HEK293 (cell line): ENCODE results near the gene METTL26.
A peak's percentile ranks its signal among the peaks of the same experiment; 100 is the strongest.

Source experiments
- BCL11B ChIP-seq: fragments of 450-650 bp; formaldehyde crosslinking; IDR thresholded peaks from 2 replicates; pipeline ENCODE4 v1.5.1; 2016; ENCODE audit warnings: low read depth, missing biosample characterization, missing genetic modification characterization
- BCL6B ChIP-seq: fragments of 450-650 bp; formaldehyde crosslinking; IDR thresholded peaks from 2 replicates; pipeline ENCODE4 v1.5.1; 2017; ENCODE audit warnings: missing biosample characterization, missing genetic modification characterization
- GFI1B ChIP-seq: fragments of 450-650 bp; formaldehyde crosslinking; IDR thresholded peaks from 2 replicates; pipeline ENCODE4 v1.5.1; 2016; ENCODE audit warnings: missing biosample characterization, missing genetic modification characterization
- RBAK ChIP-seq: fragments of 450-650 bp; formaldehyde crosslinking; IDR thresholded peaks from 2 replicates; pipeline ENCODE4 v1.5.1; 2016; ENCODE audit warnings: missing biosample characterization, missing genetic modification characterization
- SALL2 ChIP-seq: fragments of 450-650 bp; formaldehyde crosslinking; IDR thresholded peaks from 2 replicates; pipeline ENCODE4 v1.5.0; 2017; ENCODE audit warnings: missing biosample characterization, mild to moderate bottlenecking, missing genetic modification characterization, borderline replicate concordance
- SCRT2 ChIP-seq: fragments of 450-650 bp; formaldehyde crosslinking; IDR thresholded peaks from 2 replicates; pipeline ENCODE4 v1.5.1; 2016; ENCODE audit warnings: missing biosample characterization, missing genetic modification characterization
- ZBTB10 ChIP-seq: fragments of 450-650 bp; formaldehyde crosslinking; IDR thresholded peaks from 2 replicates; pipeline ENCODE4 v1.5.1; 2016; ENCODE audit warnings: missing biosample characterization, missing genetic modification characterization
- ZBTB20 ChIP-seq: fragments of 450-650 bp; formaldehyde crosslinking; IDR thresholded peaks from 2 replicates; pipeline ENCODE4 v1.5.1; 2016; ENCODE audit warnings: missing biosample characterization, missing genetic modification characterization
- ZIC2 ChIP-seq: fragments of 450-650 bp; formaldehyde crosslinking; IDR thresholded peaks from 2 replicates; pipeline ENCODE4 v1.5.1; 2016; ENCODE audit warnings: missing biosample characterization, missing genetic modification characterization
- ZNF121 ChIP-seq: fragments of 450-650 bp; formaldehyde crosslinking; IDR thresholded peaks from 2 replicates; pipeline ENCODE4 v1.5.1; 2016; ENCODE audit warnings: missing biosample characterization, missing genetic modification characterization
- ZNF138 ChIP-seq: fragments of 450-650 bp; formaldehyde crosslinking; IDR thresholded peaks from 2 replicates; pipeline ENCODE4 v1.5.1; 2016; ENCODE audit warnings: missing biosample characterization, missing genetic modification characterization, borderline replicate concordance
- ZNF146 ChIP-seq: fragments of 450-650 bp; formaldehyde crosslinking; IDR thresholded peaks from 2 replicates; pipeline ENCODE4 v1.5.1; 2016; ENCODE audit warnings: missing biosample characterization, missing genetic modification characterization
- ZNF169 ChIP-seq: fragments of 450-650 bp; formaldehyde crosslinking; IDR thresholded peaks from 2 replicates; pipeline ENCODE4 v1.5.1; 2016; ENCODE audit warnings: missing biosample characterization, missing genetic modification characterization
- ZNF2 ChIP-seq: fragments of 450-650 bp; formaldehyde crosslinking; IDR thresholded peaks from 2 replicates; pipeline ENCODE4 v1.5.1; 2016; ENCODE audit warnings: missing biosample characterization, missing genetic modification characterization
- ZNF221 ChIP-seq: fragments of 450-650 bp; formaldehyde crosslinking; IDR thresholded peaks from 2 replicates; pipeline ENCODE4 v1.5.1; 2017; ENCODE audit warnings: missing biosample characterization, missing genetic modification characterization, borderline replicate concordance
- ZNF311 ChIP-seq: fragments of 450-650 bp; formaldehyde crosslinking; IDR thresholded peaks from 2 replicates; pipeline ENCODE4 v1.5.1; 2017; ENCODE audit warnings: missing biosample characterization, missing genetic modification characterization, borderline replicate concordance
- ZNF366 ChIP-seq: fragments of 450-650 bp; formaldehyde crosslinking; conservative IDR thresholded peaks from 2 replicates; pipeline ENCODE4 v1.5.1; 2016; ENCODE audit warnings: missing biosample characterization, missing genetic modification characterization
- ZNF391 ChIP-seq: fragments of 450-650 bp; formaldehyde crosslinking; IDR thresholded peaks from 2 replicates; pipeline ENCODE4 v1.5.1; 2016; ENCODE audit warnings: low read depth, missing biosample characterization, missing genetic modification characterization, borderline replicate concordance
- ZNF416 ChIP-seq: fragments of 450-650 bp; formaldehyde crosslinking; IDR thresholded peaks from 2 replicates; pipeline ENCODE4 v1.5.1; 2016; ENCODE audit warnings: missing biosample characterization, missing genetic modification characterization
- ZNF518A ChIP-seq: fragments of 450-650 bp; formaldehyde crosslinking; conservative IDR thresholded peaks from 2 replicates; pipeline ENCODE4 v1.5.1; 2016; ENCODE audit warnings: low read depth, missing biosample characterization, missing genetic modification characterization
- ZNF529 ChIP-seq: fragments of 450-650 bp; formaldehyde crosslinking; IDR thresholded peaks from 2 replicates; pipeline ENCODE4 v1.5.1; 2017; ENCODE audit warnings: missing genetic modification characterization, missing biosample characterization; ENCODE audit not compliant: insufficient replicate concordance
- ZNF558 ChIP-seq: fragments of 450-650 bp; formaldehyde crosslinking; IDR thresholded peaks from 2 replicates; pipeline ENCODE4 v1.5.1; 2016; ENCODE audit warnings: missing biosample characterization, missing genetic modification characterization
- ZNF610 ChIP-seq: fragments of 450-650 bp; formaldehyde crosslinking; IDR thresholded peaks from 2 replicates; pipeline ENCODE4 v1.5.1; 2016; ENCODE audit warnings: missing biosample characterization, missing genetic modification characterization, borderline replicate concordance
- ZNF768 ChIP-seq: fragments of 450-650 bp; formaldehyde crosslinking; IDR thresholded peaks from 2 replicates; pipeline ENCODE4 v1.5.1; 2018; ENCODE audit warnings: missing biosample characterization, mild to moderate bottlenecking, missing genetic modification characterization
- ZNF777 ChIP-seq: fragments of 450-650 bp; formaldehyde crosslinking; IDR thresholded peaks from 2 replicates; pipeline ENCODE4 v1.5.1; 2017; ENCODE audit warnings: missing biosample characterization, missing genetic modification characterization, borderline replicate concordance
- TF ChIP-seq, protein P1 (sequence below): fragments of 450-650 bp; formaldehyde crosslinking; IDR thresholded peaks from 2 replicates; pipeline ENCODE4 v1.5.1; 2017; ENCODE audit warnings: missing biosample characterization, missing genetic modification characterization
- TF ChIP-seq, protein P2 (sequence below): fragments of 450-650 bp; formaldehyde crosslinking; IDR thresholded peaks from 2 replicates; pipeline ENCODE4 v1.5.1; 2016; ENCODE audit warnings: missing biosample characterization, missing genetic modification characterization, low read depth

The METTL26 gene

DNA sequence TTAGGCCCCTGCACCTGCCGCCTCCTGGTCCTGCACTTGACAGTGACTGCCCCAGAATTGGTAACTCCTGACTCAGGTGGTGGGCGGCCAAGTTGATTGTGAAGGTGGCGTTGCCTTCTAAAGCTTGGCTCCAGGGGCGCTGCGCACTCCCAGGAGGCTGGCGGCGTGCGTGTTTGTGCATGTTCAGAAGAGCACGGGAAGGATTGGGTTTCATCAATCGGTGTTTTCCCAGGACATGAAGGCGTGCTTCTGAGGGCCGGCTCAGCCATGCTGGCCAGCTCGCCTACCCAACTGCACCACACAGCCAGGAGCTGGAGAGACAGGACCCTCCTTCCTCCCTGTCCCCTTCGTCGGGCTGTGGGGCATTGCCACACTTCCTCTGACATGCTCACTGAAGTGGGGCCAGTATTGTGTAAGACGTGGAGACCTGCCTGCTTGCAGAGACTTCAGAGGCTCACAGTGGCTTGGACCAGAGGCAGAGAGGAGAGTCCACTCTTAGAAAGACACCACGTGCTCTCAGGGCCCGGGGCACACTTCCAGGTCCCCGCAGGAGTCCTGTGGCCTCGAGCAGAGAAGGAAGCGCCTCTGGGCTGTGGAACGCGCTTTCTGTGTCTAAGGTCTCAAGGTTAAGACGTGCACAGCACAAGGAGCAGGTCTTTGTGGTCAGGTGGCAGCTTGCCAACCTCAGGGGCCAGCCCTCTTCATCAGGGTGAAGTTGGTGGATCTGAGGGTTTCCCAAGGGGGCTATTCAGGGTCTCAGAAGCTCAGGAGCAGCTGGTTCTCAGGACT lies 43.4 kb downstream of the METTL26 start (continued):
- TF ChIP-seq, protein P1, sequence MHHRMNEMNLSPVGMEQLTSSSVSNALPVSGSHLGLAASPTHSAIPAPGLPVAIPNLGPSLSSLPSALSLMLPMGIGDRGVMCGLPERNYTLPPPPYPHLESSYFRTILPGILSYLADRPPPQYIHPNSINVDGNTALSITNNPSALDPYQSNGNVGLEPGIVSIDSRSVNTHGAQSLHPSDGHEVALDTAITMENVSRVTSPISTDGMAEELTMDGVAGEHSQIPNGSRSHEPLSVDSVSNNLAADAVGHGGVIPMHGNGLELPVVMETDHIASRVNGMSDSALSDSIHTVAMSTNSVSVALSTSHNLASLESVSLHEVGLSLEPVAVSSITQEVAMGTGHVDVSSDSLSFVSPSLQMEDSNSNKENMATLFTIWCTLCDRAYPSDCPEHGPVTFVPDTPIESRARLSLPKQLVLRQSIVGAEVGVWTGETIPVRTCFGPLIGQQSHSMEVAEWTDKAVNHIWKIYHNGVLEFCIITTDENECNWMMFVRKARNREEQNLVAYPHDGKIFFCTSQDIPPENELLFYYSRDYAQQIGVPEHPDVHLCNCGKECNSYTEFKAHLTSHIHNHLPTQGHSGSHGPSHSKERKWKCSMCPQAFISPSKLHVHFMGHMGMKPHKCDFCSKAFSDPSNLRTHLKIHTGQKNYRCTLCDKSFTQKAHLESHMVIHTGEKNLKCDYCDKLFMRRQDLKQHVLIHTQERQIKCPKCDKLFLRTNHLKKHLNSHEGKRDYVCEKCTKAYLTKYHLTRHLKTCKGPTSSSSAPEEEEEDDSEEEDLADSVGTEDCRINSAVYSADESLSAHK (tag by site-specific recombination): no peak
- TF ChIP-seq ZNF529: no peak
- no peak for TF ChIP-seq ZNF416
- no peak for TF ChIP-seq ZNF311
- TF ChIP-seq ZNF366 (tag by site-specific recombination): peak; percentile 44; the same call in 1 of the 2 replicates
- no peak for TF ChIP-seq RBAK
- TF ChIP-seq ZNF138 (tag by site-specific recombination): no peak
- TF ChIP-seq BCL11B (tag by site-specific recombination): no peak
- TF ChIP-seq GFI1B (tag by site-specific recombination): no peak
- TF ChIP-seq ZNF777 (tag by site-specific recombination): no peak
- no peak for TF ChIP-seq ZIC2
- peak; percentile 57; the same call in 1 of the 2 replicates for TF ChIP-seq ZNF2
- TF ChIP-seq SALL2 (tag by site-specific recombination): no peak
- no peak for TF ChIP-seq ZNF558 (tag by site-specific recombination)
- TF ChIP-seq ZNF391: no peak; the same call in 1 of the 2 replicates
- no peak for TF ChIP-seq ZBTB10
- peak; percentile 40; the same call in 1 of the 2 replicates for TF ChIP-seq ZBTB20 (tag by site-specific recombination)
- TF ChIP-seq ZNF768 (tag by site-specific recombination): no peak
- TF ChIP-seq, protein P2, sequence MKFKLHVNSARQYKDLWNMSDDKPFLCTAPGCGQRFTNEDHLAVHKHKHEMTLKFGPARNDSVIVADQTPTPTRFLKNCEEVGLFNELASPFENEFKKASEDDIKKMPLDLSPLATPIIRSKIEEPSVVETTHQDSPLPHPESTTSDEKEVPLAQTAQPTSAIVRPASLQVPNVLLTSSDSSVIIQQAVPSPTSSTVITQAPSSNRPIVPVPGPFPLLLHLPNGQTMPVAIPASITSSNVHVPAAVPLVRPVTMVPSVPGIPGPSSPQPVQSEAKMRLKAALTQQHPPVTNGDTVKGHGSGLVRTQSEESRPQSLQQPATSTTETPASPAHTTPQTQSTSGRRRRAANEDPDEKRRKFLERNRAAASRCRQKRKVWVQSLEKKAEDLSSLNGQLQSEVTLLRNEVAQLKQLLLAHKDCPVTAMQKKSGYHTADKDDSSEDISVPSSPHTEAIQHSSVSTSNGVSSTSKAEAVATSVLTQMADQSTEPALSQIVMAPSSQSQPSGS (tag by site-specific recombination): no peak
- TF ChIP-seq ZNF146: no peak
- no peak for TF ChIP-seq ZNF518A (tag by site-specific recombination)
- no peak for TF ChIP-seq ZNF221
- no peak for TF ChIP-seq SCRT2 (tag by site-specific recombination)
- TF ChIP-seq ZNF610: no peak
- TF ChIP-seq BCL6B (tag by site-specific recombination): no peak
- TF ChIP-seq ZNF121 (tag by site-specific recombination): no peak
- TF ChIP-seq ZNF169 (tag by site-specific recombination): no peak
